KOPT-K1 (cell line): Measurements from ENCODE around the gene PLA2G4D.

ENCODE experiments used
- H3K27ac ChIP-seq: fragments of 200-600 bp; sonication (generic); 2 replicates; pipeline ENCODE4 v1.5.1; 2016; ENCODE audit warnings: antibody characterized with exemption, mild to moderate bottlenecking, low read depth, low read length; ENCODE audit not compliant: poor library complexity, severe bottlenecking
- H3K36me3 ChIP-seq: fragments of 200-600 bp; sonication (generic); 2 replicates; pipeline ENCODE4 v1.5.1; 2017; ENCODE audit warnings: antibody characterized with exemption, mild to moderate bottlenecking, low read length, moderate library complexity; ENCODE audit not compliant: insufficient read depth
- H3K9me3 ChIP-seq: fragments of 200-600 bp; sonication (generic); 2 replicates; pipeline ENCODE4 v1.5.1; 2017; ENCODE audit warnings: antibody characterized with exemption, low read length, mild to moderate bottlenecking; ENCODE audit not compliant: insufficient read depth, poor library complexity, severe bottlenecking

PLA2G4D gene

GRCh38 chr15:42094512-42094963 lies at the start of gene PLA2G4D:
TSS of gene PLA2G4D (minus strand) at chr15:42094562. CDS start at chr15:42094459, 103 bp downstream.
- no peaks in the 10 kb centered on the region for H3K36me3 ChIP-seq
- H3K27ac ChIP-seq: no peak within 1 kb of the TSS
- no peaks in the 10 kb centered on the region for H3K9me3 ChIP-seq

GRCh38 chr15:42143356-42143755 lies 49.0 kb upstream of the PLA2G4D start:
- Histone ChIP-seq H3K9me3 (no peaks in the 10 kb centered on the region), H3K36me3 (no peaks in the 10 kb centered on the region), H3K27ac (no peak overlapping the region)

- no peaks in the 10 kb centered on the region for H3K9me3 ChIP-seq
- no peaks in the 10 kb centered on the region for H3K36me3 ChIP-seq
- H3K27ac ChIP-seq: no peak overlapping the region
Measured at GRCh38 chr15:42141795-42142667, 47.7 kb upstream of the PLA2G4D start.

- Histone ChIP-seq H3K9me3 (no peaks in the 10 kb centered on the region), H3K36me3 (no peaks in the 10 kb centered on the region), H3K27ac (no peak overlapping the region)
Measured at GRCh38 chr15:42141246-42141645, 46.9 kb upstream of the PLA2G4D start.

- H3K36me3 ChIP-seq: no peaks in the 10 kb centered on the region
- no peaks in the 10 kb centered on the region for H3K9me3 ChIP-seq
- no peak overlapping the region for H3K27ac ChIP-seq
Measured at GRCh38 chr15:42140383-42141070, 46.2 kb upstream of the PLA2G4D start.

- Histone ChIP-seq H3K9me3 (no peaks in the 10 kb centered on the region), H3K36me3 (no peaks in the 10 kb centered on the region), H3K27ac (no peak overlapping the region)
Measured at GRCh38 chr15:42139596-42139995, 45.2 kb upstream of the PLA2G4D start.

- Histone ChIP-seq H3K9me3 (no peaks in the 10 kb centered on the region), H3K36me3 (no peaks in the 10 kb centered on the region), H3K27ac (no peak overlapping the region)
Measured at GRCh38 chr15:42138968-42139386, 44.6 kb upstream of the PLA2G4D start.

GRCh38 chr15:42138411-42138810 lies 44.0 kb upstream of the PLA2G4D start:
- H3K36me3 ChIP-seq: no peaks in the 10 kb centered on the region
- H3K27ac ChIP-seq: no peak overlapping the region
- H3K9me3 ChIP-seq: no peaks in the 10 kb centered on the region

- Histone ChIP-seq H3K36me3 (no peaks in the 10 kb centered on the region), H3K9me3 (no peaks in the 10 kb centered on the region)
Measured at GRCh38 chr15:42137461-42138261, 43.3 kb upstream of the PLA2G4D start.

GRCh38 chr15:42136513-42136912 lies 42.2 kb upstream of the PLA2G4D start:
- H3K9me3 ChIP-seq: no peaks in the 10 kb centered on the region
- H3K36me3 ChIP-seq: no peaks in the 10 kb centered on the region
- no peak overlapping the region for H3K27ac ChIP-seq

More at GRCh38 chr15:42137461-42138261, 43.3 kb upstream of the PLA2G4D start:
- no peak overlapping the region for H3K27ac ChIP-seq

- no peaks in the 10 kb centered on the region for H3K9me3 ChIP-seq
Measured at GRCh38 chr15:42135351-42135750, 41.0 kb upstream of the PLA2G4D start.

GRCh38 chr15:42134617-42135245 lies 40.4 kb upstream of the PLA2G4D start:
- Histone ChIP-seq H3K36me3 (no peaks in the 10 kb centered on the region), H3K27ac (no peak overlapping the region), H3K9me3 (no peaks in the 10 kb centered on the region)

More at GRCh38 chr15:42135351-42135750, 41.0 kb upstream of the PLA2G4D start:
- Histone ChIP-seq H3K36me3 (no peaks in the 10 kb centered on the region), H3K27ac (no peak overlapping the region)

- H3K27ac ChIP-seq: no peak overlapping the region
- no peaks in the 10 kb centered on the region for H3K36me3 ChIP-seq
Measured at GRCh38 chr15:42133886-42134502, 39.6 kb upstream of the PLA2G4D start.

GRCh38 chr15:42133356-42133755 lies 39.0 kb upstream of the PLA2G4D start:
- no peaks in the 10 kb centered on the region for H3K9me3 ChIP-seq
- no peak overlapping the region for H3K27ac ChIP-seq

More at GRCh38 chr15:42133886-42134502, 39.6 kb upstream of the PLA2G4D start:
- H3K9me3 ChIP-seq: no peaks in the 10 kb centered on the region

More at GRCh38 chr15:42133356-42133755, 39.0 kb upstream of the PLA2G4D start:
- H3K36me3 ChIP-seq: no peaks in the 10 kb centered on the region
